Bronchial epithelial cell (primary cell): Measurements from ENCODE around the gene SAFB. TPM values are rescaled to one million over a fixed set of nuclear protein-coding genes. Genes with fewer than 3 reads are reported as not detected.
A peak's percentile ranks its signal among the peaks of the same experiment; 100 is the strongest.

Source experiments
- DNase-seq: peaks from one replicate; pipeline ENCODE4 v3.0.0-alpha.2; 2010; ENCODE audit warnings: low read depth
- FAIRE-seq: peaks from 2 replicates; lab custom pipeline; 2011; peaks lifted over from hg19 to GRCh38; lab: Jason Lieb, UNC
- H3K27me3 ChIP-seq: 2 replicates; pipeline ENCODE4 v1.5.1; 2011; ENCODE audit warnings: low read length; ENCODE audit not compliant: control insufficient read depth, insufficient read depth
- H3K36me3 ChIP-seq: 2 replicates; pipeline ENCODE4 v1.5.1; 2011; ENCODE audit warnings: low read length; ENCODE audit not compliant: control insufficient read depth, insufficient read depth
- H3K4me3 ChIP-seq: 2 replicates; pipeline ENCODE4 v1.5.1; 2011; ENCODE audit warnings: mild to moderate bottlenecking, low read depth, low read length, control low read depth
- total RNA-seq: library from RNA; depleted of rRNA; stranded (reverse); fragments of >200 nt; gene quantifications from 2 replicates; pipeline ENCODE4 v1.2.1, GENCODE V29; 2014
- TF ChIP-seq, protein P1 (sequence below): IDR thresholded peaks from 2 replicates; pipeline ENCODE4 v1.5.1; 2011; ENCODE audit warnings: mild to moderate bottlenecking, moderate library complexity, low read length, control low read depth, inconsistent platforms; ENCODE audit not compliant: insufficient read depth, severe bottlenecking

SAFB gene
- total RNA-seq, 1 donor from 2014 or later = 44.0 TPM

DNA sequence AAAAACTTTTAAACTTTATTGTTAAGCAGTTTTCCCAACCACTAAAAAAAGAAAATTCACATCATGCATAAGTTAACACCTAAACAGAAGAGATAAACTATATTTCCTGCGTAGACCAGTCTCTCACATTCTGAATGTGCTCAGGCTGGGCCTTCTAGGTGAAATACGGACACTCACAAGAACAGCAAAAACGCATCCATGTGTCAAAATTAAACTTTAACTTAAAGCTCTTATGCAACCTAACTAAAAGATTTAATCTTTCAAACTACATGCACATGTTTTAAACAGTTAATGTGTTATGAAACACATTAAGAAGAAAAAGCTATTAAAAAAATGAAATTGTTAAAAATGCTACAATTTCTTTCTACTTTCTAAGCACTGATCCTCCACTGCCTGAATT lies 2.9 kb upstream of the SAFB start:
- no peak for FAIRE-seq
- peaks cover 11% of the 10 kb centered on the region for H3K36me3 ChIP-seq
- TF ChIP-seq, protein P1, sequence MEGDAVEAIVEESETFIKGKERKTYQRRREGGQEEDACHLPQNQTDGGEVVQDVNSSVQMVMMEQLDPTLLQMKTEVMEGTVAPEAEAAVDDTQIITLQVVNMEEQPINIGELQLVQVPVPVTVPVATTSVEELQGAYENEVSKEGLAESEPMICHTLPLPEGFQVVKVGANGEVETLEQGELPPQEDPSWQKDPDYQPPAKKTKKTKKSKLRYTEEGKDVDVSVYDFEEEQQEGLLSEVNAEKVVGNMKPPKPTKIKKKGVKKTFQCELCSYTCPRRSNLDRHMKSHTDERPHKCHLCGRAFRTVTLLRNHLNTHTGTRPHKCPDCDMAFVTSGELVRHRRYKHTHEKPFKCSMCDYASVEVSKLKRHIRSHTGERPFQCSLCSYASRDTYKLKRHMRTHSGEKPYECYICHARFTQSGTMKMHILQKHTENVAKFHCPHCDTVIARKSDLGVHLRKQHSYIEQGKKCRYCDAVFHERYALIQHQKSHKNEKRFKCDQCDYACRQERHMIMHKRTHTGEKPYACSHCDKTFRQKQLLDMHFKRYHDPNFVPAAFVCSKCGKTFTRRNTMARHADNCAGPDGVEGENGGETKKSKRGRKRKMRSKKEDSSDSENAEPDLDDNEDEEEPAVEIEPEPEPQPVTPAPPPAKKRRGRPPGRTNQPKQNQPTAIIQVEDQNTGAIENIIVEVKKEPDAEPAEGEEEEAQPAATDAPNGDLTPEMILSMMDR = no peak

DNA sequence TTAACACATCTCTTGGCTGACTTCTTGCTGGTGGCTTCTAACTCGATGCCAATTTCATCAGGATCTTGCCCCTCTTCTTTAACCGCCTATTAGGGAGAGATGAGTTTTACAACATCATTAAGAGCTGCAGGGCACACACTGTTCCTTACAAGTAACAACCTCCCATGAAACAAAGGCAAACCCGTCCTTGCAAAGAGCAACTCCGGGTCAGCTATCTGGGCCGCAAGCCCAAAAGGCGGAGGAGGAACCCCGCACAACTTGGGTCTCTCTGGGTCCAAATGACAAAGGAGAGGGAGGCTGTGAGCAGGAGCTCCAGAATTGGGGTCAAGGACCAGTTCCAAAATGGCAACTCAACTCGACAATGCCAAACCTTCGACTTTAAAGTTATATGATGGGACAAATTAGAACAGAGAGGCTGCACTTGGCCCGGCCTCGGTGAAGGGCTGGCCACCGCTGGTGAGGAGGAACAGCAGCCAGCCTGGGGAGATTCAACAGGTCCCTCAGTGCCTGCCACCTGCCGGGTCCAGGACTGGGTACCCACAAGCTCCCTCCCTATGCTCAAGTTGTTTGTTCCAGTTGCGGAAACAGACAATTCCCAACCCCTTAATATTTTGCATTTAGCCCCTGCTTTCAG lies 1.5 kb upstream of the SAFB start:
- H3K36me3 ChIP-seq = peaks cover 8% of the 10 kb centered on the region
- TF ChIP-seq, protein P1 = no peak
- H3K27me3 ChIP-seq = no peaks in the 10 kb centered on the region
- H3K4me3 ChIP-seq = peak overlapping the region; percentile 92
- FAIRE-seq = no peak
- DNase-seq = no peak

More for the DNA sequence above, 2.9 kb upstream of the SAFB start:
- Histone ChIP-seq H3K27me3 (no peaks in the 10 kb centered on the region), H3K4me3 (no peak overlapping the region)
- no peak for DNase-seq

DNA sequence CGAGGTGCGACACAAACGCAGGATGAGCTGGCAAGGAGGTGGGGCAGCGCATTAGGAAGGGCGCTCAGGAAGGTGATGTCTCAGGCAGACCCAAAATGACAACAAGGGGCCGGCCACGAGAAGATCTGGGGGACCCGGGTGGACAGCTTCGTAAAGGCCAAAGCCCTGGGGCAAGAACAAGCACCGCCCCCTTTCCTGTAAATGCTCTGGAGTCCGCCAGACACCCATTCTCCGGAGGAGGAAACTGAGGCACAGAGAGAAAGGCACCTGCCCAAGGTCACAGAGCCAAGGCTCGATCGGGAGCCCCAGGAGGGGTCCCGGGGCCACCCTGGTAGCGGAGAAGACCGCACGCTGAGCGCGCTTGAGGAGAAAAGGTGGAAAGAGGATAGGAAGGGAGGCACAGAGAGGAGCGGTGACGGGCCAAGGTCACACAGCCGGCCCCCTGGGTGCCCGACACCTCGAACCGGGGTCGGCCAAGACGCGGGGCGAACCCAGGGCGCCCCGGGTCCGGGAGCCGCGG lies 878 bp upstream of the SAFB start:
- DNase-seq (no peak), FAIRE-seq (no peak)
- Histone ChIP-seq H3K4me3 (peak overlapping the region; percentile 92), H3K36me3 (peaks cover 12% of the 10 kb centered on the region), H3K27me3 (no peaks in the 10 kb centered on the region)
- TF ChIP-seq, protein P1 = no peak

DNA sequence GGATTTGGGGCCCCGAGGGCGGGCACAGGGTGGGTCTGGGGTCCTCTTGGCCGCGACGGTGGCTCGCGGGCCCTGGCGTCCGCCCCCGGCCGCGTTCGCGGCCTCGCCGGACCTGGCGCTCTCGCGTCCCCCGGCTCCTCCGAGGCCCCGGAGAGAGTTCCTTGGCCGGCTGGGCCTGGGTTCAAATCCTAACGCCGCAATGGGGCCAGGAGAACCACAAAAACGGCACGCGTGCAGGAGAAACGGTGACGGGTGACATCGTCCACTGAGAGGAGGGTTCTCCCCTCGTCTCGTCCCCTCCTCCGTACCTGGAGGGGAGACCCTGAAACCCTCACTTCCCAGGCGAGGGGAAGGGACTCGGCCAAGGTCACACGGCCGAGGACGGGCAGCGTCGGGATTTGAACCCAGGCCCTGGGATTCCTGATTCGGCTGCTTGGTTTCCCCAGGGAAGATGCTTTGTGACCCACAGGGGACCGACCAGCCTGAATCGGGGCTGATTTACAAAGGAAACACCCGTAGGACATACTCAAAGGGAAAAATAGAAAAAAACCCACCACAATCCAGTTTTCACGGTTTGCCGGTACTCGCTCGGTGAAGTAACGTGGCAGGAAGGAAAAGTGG lies 624 bp downstream of the SAFB start:
- no peak for FAIRE-seq
- peaks cover 14% of the 10 kb centered on the region for H3K36me3 ChIP-seq
- no peaks in the 10 kb centered on the region for H3K27me3 ChIP-seq

DNA sequence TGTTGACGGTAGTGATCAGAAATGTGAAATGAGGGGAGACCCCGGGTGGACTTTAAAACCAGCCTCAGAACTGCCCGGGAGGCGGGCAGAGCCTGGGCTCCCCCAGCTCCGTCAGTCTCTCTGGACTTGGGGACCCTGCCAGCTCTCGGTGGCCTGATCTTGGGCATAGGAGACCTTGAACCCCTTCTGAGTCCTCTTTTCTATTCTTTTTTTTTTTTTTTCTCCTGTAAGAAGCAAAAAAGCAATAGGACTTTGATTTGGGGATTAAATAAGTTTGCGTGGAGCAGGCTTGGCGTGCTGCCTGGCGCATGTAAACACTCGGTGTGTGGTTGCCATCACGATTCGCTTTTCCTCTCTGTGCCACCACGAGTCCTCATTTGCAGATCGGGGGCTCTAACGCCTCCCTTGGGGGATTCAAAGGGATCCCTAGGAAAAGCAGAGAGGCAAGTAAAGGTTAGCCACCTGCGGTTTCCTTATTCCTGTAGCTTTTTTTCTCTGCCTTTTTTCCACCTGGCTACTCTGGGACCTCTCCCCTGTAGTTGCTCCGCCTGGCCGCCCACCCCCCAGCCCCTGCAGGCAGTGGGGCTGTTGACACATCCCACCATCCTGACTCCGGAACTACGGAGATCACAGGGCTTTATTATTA lies 1.3 kb downstream of the SAFB start:
- DNase-seq (peak; percentile 20), FAIRE-seq (no peak)
- peaks cover 13% of the 10 kb centered on the region for H3K36me3 ChIP-seq
- TF ChIP-seq, protein P1 = no peak
- no peaks in the 10 kb centered on the region for H3K27me3 ChIP-seq
- H3K4me3 ChIP-seq = peak overlapping the region; percentile 92

More for the DNA sequence above, 624 bp downstream of the SAFB start:
- DNase-seq = no peak
- H3K4me3 ChIP-seq = peak overlapping the region; percentile 92
- TF ChIP-seq, protein P1 = no peak
